HEK293 (cell line): Measurements from ENCODE around the gene DDIT4.

Source experiments
- FEZF1 ChIP-seq: fragments of 450-650 bp; formaldehyde crosslinking; IDR thresholded peaks from 2 replicates; pipeline ENCODE4 v1.5.1; 2016; ENCODE audit warnings: missing biosample characterization, missing genetic modification characterization
- KLF10 ChIP-seq: fragments of 450-650 bp; IDR thresholded peaks from 2 replicates; pipeline ENCODE4 v1.5.1; 2018; ENCODE audit warnings: missing biosample characterization, mild to moderate bottlenecking, missing genetic modification characterization
- RBAK ChIP-seq: fragments of 450-650 bp; formaldehyde crosslinking; IDR thresholded peaks from 2 replicates; pipeline ENCODE4 v1.5.1; 2016; ENCODE audit warnings: missing biosample characterization, missing genetic modification characterization
- ZFHX2 ChIP-seq: fragments of 450-650 bp; formaldehyde crosslinking; conservative IDR thresholded peaks from 2 replicates; pipeline ENCODE4 v1.5.1; 2016; ENCODE audit warnings: missing biosample characterization, missing genetic modification characterization
- ZFP3 ChIP-seq: fragments of 450-650 bp; formaldehyde crosslinking; IDR thresholded peaks from 2 replicates; pipeline ENCODE4 v1.5.1; 2016; ENCODE audit warnings: low read depth, missing biosample characterization, missing genetic modification characterization
- ZNF175 ChIP-seq: fragments of 450-650 bp; formaldehyde crosslinking; IDR thresholded peaks from 2 replicates; pipeline ENCODE4 v1.5.1; 2016; ENCODE audit warnings: missing biosample characterization, missing genetic modification characterization
- ZNF202 ChIP-seq: fragments of 450-650 bp; formaldehyde crosslinking; IDR thresholded peaks from 2 replicates; pipeline ENCODE4 v1.5.1; 2016; ENCODE audit warnings: missing biosample characterization, missing genetic modification characterization, borderline replicate concordance
- ZNF335 ChIP-seq: fragments of 450-650 bp; formaldehyde crosslinking; conservative IDR thresholded peaks from 2 replicates; pipeline ENCODE4 v1.5.1; 2016; ENCODE audit warnings: missing biosample characterization, missing genetic modification characterization
- ZNF394 ChIP-seq: fragments of 450-650 bp; formaldehyde crosslinking; IDR thresholded peaks from 2 replicates; pipeline ENCODE4 v1.5.1; 2016; ENCODE audit warnings: missing biosample characterization, missing genetic modification characterization, mild to moderate bottlenecking, moderate library complexity, borderline replicate concordance
- ZNF433 ChIP-seq: fragments of 450-650 bp; formaldehyde crosslinking; IDR thresholded peaks from 2 replicates; pipeline ENCODE4 v1.5.1; 2016; ENCODE audit warnings: missing biosample characterization, missing genetic modification characterization, low read depth
- ZNF560 ChIP-seq: fragments of 450-650 bp; formaldehyde crosslinking; IDR thresholded peaks from 2 replicates; pipeline ENCODE4 v1.5.1; 2017; ENCODE audit warnings: missing biosample characterization, missing genetic modification characterization, borderline replicate concordance
- ZNF621 ChIP-seq: fragments of 450-650 bp; formaldehyde crosslinking; IDR thresholded peaks from 2 replicates; pipeline ENCODE4 v1.5.1; 2017; ENCODE audit warnings: missing biosample characterization, missing genetic modification characterization
- ZNF677 ChIP-seq: fragments of 450-650 bp; IDR thresholded peaks from 2 replicates; pipeline ENCODE4 v1.5.0; 2018; ENCODE audit warnings: missing biosample characterization, mild to moderate bottlenecking, missing genetic modification characterization, moderate library complexity
- ZNF707 ChIP-seq: fragments of 450-650 bp; formaldehyde crosslinking; IDR thresholded peaks from 2 replicates; pipeline ENCODE4 v1.5.1; 2016; ENCODE audit warnings: missing biosample characterization, missing genetic modification characterization
- ZNF777 ChIP-seq: fragments of 450-650 bp; formaldehyde crosslinking; IDR thresholded peaks from 2 replicates; pipeline ENCODE4 v1.5.1; 2017; ENCODE audit warnings: missing biosample characterization, missing genetic modification characterization, borderline replicate concordance
- TF ChIP-seq, protein P1 (sequence below): fragments of 450-650 bp; formaldehyde crosslinking; IDR thresholded peaks from 2 replicates; pipeline ENCODE4 v1.5.1; 2016; ENCODE audit warnings: missing biosample characterization, missing genetic modification characterization
- TF ChIP-seq, protein P2 (sequence below): fragments of 450-650 bp; formaldehyde crosslinking; IDR thresholded peaks from 2 replicates; pipeline ENCODE4 v1.5.1; 2016; ENCODE audit warnings: missing biosample characterization, missing genetic modification characterization, borderline replicate concordance
- TF ChIP-seq, protein P3 (sequence below): fragments of 450-650 bp; formaldehyde crosslinking; IDR thresholded peaks from 2 replicates; pipeline ENCODE4 v1.5.1; 2016; ENCODE audit warnings: missing biosample characterization, missing genetic modification characterization, low read depth
- TF ChIP-seq, protein P4 (sequence below): fragments of 450-650 bp; formaldehyde crosslinking; IDR thresholded peaks from 2 replicates; pipeline ENCODE4 v1.5.1; 2016; ENCODE audit warnings: missing biosample characterization, missing genetic modification characterization
- TF ChIP-seq, protein P5 (sequence below): fragments of 450-650 bp; formaldehyde crosslinking; IDR thresholded peaks from 2 replicates; pipeline ENCODE4 v1.5.1; 2016; ENCODE audit warnings: missing biosample characterization, missing genetic modification characterization
- TF ChIP-seq, protein P6 (sequence below): fragments of 450-650 bp; IDR thresholded peaks from 2 replicates; pipeline ENCODE4 v1.5.1; 2018; ENCODE audit warnings: missing biosample characterization, mild to moderate bottlenecking, missing genetic modification characterization
- TF ChIP-seq, protein P7 (sequence below): fragments of 450-650 bp; formaldehyde crosslinking; optimal IDR thresholded peaks from 2 replicates; pipeline ENCODE3; 2016; ENCODE audit warnings: missing biosample characterization, mild to moderate bottlenecking, missing genetic modification characterization
- TF ChIP-seq, protein P8 (sequence below): fragments of 450-650 bp; IDR thresholded peaks from 2 replicates; pipeline ENCODE4 v1.5.1; 2018; ENCODE audit warnings: missing biosample characterization, missing genetic modification characterization

DDIT4 gene

DNA sequence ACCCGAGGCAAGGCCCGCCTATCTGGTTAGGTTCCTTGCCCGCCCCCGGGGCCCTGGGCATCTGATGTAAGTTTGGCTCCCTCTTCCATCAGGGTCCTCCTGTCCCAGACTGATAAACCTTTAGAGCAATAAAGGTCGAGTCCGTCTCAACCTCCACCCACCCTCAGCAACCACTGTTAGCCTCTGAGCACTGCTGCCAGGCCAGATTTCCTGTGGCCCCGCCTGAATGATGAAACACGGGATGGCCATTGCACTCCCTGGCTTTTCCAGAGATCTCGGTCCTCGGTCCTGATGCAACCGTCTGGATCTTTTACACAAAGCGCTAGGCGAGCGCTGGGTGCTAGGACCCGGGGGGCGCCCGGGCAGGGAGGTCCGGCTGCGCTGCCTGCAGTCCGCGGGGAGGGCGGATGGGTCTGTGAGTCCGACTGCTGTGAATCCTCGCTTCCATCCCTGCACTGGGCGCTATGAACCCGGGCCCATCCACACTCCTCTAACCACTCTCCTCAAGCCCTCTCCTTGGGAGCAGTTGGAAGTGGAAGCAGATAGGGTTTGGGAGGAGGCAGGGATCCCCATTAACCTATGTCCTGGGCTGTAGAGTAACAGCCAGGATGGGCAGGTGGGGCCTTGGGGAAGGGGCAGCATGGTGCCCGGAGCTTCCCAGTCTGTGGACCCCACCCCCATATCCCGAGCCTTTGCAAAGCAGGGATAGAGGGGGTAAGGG is 875 bp upstream of the DDIT4 start (continued):
- TF ChIP-seq, protein P1, sequence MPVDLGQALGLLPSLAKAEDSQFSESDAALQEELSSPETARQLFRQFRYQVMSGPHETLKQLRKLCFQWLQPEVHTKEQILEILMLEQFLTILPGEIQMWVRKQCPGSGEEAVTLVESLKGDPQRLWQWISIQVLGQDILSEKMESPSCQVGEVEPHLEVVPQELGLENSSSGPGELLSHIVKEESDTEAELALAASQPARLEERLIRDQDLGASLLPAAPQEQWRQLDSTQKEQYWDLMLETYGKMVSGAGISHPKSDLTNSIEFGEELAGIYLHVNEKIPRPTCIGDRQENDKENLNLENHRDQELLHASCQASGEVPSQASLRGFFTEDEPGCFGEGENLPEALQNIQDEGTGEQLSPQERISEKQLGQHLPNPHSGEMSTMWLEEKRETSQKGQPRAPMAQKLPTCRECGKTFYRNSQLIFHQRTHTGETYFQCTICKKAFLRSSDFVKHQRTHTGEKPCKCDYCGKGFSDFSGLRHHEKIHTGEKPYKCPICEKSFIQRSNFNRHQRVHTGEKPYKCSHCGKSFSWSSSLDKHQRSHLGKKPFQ (tag by site-specific recombination) = peak; percentile 43; the same call in 1 of the 2 replicates
- TF ChIP-seq ZNF202 (no peak), FEZF1 (tag by site-specific recombination) (peak; percentile 65), ZNF621 (tag by site-specific recombination) (no peak), ZNF707 (no peak), ZNF175 (no peak), ZNF560 (tag by site-specific recombination) (no peak), KLF10 (peak; percentile 72), ZFHX2 (tag by site-specific recombination) (peak; percentile 85), ZNF677 (no peak), ZNF433 (tag by site-specific recombination) (no peak), RBAK (tag by site-specific recombination) (no peak), ZFP3 (tag by site-specific recombination) (no peak), ZNF777 (tag by site-specific recombination) (no peak), ZNF335 (tag by site-specific recombination) (peak; percentile 92), ZNF394 (tag by site-specific recombination) (peak; percentile 75; the same call in 1 of the 2 replicates)
- TF ChIP-seq, protein P2, sequence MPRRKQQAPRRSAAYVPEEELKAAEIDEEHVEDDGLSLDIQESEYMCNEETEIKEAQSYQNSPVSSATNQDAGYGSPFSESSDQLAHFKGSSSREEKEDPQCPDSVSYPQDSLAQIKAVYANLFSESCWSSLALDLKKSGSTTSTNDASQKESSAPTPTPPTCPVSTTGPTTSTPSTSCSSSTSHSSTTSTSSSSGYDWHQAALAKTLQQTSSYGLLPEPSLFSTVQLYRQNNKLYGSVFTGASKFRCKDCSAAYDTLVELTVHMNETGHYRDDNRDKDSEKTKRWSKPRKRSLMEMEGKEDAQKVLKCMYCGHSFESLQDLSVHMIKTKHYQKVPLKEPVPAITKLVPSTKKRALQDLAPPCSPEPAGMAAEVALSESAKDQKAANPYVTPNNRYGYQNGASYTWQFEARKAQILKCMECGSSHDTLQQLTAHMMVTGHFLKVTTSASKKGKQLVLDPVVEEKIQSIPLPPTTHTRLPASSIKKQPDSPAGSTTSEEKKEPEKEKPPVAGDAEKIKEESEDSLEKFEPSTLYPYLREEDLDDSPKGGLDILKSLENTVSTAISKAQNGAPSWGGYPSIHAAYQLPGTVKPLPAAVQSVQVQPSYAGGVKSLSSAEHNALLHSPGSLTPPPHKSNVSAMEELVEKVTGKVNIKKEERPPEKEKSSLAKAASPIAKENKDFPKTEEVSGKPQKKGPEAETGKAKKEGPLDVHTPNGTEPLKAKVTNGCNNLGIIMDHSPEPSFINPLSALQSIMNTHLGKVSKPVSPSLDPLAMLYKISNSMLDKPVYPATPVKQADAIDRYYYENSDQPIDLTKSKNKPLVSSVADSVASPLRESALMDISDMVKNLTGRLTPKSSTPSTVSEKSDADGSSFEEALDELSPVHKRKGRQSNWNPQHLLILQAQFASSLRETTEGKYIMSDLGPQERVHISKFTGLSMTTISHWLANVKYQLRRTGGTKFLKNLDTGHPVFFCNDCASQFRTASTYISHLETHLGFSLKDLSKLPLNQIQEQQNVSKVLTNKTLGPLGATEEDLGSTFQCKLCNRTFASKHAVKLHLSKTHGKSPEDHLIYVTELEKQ = peak; percentile 53; the same call in 1 of the 2 replicates
- TF ChIP-seq, protein P3, sequence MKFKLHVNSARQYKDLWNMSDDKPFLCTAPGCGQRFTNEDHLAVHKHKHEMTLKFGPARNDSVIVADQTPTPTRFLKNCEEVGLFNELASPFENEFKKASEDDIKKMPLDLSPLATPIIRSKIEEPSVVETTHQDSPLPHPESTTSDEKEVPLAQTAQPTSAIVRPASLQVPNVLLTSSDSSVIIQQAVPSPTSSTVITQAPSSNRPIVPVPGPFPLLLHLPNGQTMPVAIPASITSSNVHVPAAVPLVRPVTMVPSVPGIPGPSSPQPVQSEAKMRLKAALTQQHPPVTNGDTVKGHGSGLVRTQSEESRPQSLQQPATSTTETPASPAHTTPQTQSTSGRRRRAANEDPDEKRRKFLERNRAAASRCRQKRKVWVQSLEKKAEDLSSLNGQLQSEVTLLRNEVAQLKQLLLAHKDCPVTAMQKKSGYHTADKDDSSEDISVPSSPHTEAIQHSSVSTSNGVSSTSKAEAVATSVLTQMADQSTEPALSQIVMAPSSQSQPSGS = peak; percentile 79
- TF ChIP-seq, protein P4, sequence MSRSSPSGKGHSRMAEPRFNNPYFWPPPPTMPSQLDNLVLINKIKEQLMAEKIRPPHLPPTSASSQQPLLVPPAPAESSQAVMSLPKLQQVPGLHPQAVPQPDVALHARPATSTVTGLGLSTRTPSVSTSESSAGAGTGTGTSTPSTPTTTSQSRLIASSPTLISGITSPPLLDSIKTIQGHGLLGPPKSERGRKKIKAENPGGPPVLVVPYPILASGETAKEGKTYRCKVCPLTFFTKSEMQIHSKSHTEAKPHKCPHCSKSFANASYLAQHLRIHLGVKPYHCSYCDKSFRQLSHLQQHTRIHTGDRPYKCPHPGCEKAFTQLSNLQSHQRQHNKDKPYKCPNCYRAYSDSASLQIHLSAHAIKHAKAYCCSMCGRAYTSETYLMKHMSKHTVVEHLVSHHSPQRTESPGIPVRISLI (tag by site-specific recombination) = no peak
- TF ChIP-seq, protein P5, sequence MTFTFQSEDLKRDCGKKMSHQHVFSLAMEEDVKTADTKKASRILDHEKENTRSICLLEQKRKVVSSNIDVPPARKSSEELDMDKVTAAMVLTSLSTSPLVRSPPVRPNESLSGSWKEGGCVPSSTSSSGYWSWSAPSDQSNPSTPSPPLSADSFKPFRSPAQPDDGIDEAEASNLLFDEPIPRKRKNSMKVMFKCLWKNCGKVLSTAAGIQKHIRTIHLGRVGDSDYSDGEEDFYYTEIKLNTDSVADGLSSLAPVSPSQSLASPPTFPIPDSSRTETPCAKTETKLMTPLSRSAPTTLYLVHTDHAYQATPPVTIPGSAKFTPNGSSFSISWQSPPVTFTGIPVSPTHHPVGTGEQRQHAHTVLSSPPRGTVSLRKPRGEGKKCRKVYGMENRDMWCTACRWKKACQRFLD = no peak
- TF ChIP-seq, protein P6, sequence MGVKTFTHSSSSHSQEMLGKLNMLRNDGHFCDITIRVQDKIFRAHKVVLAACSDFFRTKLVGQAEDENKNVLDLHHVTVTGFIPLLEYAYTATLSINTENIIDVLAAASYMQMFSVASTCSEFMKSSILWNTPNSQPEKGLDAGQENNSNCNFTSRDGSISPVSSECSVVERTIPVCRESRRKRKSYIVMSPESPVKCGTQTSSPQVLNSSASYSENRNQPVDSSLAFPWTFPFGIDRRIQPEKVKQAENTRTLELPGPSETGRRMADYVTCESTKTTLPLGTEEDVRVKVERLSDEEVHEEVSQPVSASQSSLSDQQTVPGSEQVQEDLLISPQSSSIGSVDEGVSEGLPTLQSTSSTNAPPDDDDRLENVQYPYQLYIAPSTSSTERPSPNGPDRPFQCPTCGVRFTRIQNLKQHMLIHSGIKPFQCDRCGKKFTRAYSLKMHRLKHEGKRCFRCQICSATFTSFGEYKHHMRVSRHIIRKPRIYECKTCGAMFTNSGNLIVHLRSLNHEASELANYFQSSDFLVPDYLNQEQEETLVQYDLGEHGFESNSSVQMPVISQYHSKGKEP = peak; percentile 90
- TF ChIP-seq, protein P7, sequence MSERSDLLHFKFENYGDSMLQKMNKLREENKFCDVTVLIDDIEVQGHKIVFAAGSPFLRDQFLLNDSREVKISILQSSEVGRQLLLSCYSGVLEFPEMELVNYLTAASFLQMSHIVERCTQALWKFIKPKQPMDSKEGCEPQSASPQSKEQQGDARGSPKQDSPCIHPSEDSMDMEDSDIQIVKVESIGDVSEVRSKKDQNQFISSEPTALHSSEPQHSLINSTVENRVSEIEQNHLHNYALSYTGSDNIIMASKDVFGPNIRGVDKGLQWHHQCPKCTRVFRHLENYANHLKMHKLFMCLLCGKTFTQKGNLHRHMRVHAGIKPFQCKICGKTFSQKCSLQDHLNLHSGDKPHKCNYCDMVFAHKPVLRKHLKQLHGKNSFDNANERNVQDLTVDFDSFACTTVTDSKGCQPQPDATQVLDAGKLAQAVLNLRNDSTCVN (tag by site-specific recombination) = no peak
- TF ChIP-seq, protein P8, sequence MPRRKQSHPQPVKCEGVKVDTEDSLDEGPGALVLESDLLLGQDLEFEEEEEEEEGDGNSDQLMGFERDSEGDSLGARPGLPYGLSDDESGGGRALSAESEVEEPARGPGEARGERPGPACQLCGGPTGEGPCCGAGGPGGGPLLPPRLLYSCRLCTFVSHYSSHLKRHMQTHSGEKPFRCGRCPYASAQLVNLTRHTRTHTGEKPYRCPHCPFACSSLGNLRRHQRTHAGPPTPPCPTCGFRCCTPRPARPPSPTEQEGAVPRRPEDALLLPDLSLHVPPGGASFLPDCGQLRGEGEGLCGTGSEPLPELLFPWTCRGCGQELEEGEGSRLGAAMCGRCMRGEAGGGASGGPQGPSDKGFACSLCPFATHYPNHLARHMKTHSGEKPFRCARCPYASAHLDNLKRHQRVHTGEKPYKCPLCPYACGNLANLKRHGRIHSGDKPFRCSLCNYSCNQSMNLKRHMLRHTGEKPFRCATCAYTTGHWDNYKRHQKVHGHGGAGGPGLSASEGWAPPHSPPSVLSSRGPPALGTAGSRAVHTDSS (tag by site-specific recombination) = 0 out of 2 replicates have a peak, but pooled peaks have one; percentile 9
